Ammon's horn (tissue), 1 donor: ENCODE measurements around the gene ZNF385C.
"Not testable (repeated sequence)": the region's sequence is repeated elsewhere in the genome, so short reads cannot be mapped to it uniquely, and the experiment has no call there.

Experiments used
- DNase-seq: peaks from one replicate; pipeline ENCODE4 v3.0.0-alpha.2; 2016; ENCODE audit warnings: low spot score

The ZNF385C gene

GRCh38 chr17:42097691-42098631, at the start of gene ZNF385C:
Gene ZNF385C, minus strand, starts transcription at chr17:42098473. Its CDS starts 35,417 bp downstream, at chr17:42063056.
- no peak for DNase-seq

- no peak for DNase-seq
Observed at GRCh38 chr17:42146911-42147607, 48.8 kb upstream of the ZNF385C start.

- DNase-seq = not testable (repeated sequence)
Observed at GRCh38 chr17:42143138-42143537, 44.9 kb upstream of the ZNF385C start.

- peak; percentile 59 for DNase-seq
Observed at GRCh38 chr17:42142371-42142896, 44.2 kb upstream of the ZNF385C start.

- DNase-seq = no peak
Observed at GRCh38 chr17:42141382-42141781, 43.1 kb upstream of the ZNF385C start.

- not testable (repeated sequence) for DNase-seq
Observed at GRCh38 chr17:42140690-42141089, 42.4 kb upstream of the ZNF385C start.

- no peak for DNase-seq
Observed at GRCh38 chr17:42138749-42139492, 40.6 kb upstream of the ZNF385C start.

- DNase-seq = no peak
Observed at GRCh38 chr17:42136654-42137051, 38.4 kb upstream of the ZNF385C start.

GRCh38 chr17:42135664-42136653, 37.7 kb upstream of the ZNF385C start:
- no peak for DNase-seq

GRCh38 chr17:42135151-42135550, 36.9 kb upstream of the ZNF385C start:
- no peak for DNase-seq

- DNase-seq = no peak
Observed at GRCh38 chr17:42133461-42134041, 35.3 kb upstream of the ZNF385C start.

- DNase-seq = peak; percentile 91
Observed at GRCh38 chr17:42132941-42133340, 34.7 kb upstream of the ZNF385C start.

- no peak for DNase-seq
Observed at GRCh38 chr17:42131981-42132432, 33.7 kb upstream of the ZNF385C start.

GRCh38 chr17:42131232-42131631, 33.0 kb upstream of the ZNF385C start:
- no peak for DNase-seq

- DNase-seq = no peak
Observed at GRCh38 chr17:42130310-42130936, 32.1 kb upstream of the ZNF385C start.

- DNase-seq = peak; percentile 53
Observed at GRCh38 chr17:42129109-42129837, 31.0 kb upstream of the ZNF385C start.

GRCh38 chr17:42127414-42127813, 29.1 kb upstream of the ZNF385C start:
- no peak for DNase-seq

- DNase-seq = no peak
Observed at GRCh38 chr17:42126836-42127235, 28.6 kb upstream of the ZNF385C start.

- no peak for DNase-seq
Observed at GRCh38 chr17:42125565-42125964, 27.3 kb upstream of the ZNF385C start.
